ENCODE data around the gene CDKL4.
"Not testable (repeated sequence)": the region's sequence is repeated elsewhere in the genome, so short reads cannot be mapped to it uniquely, and the experiment has no call there.

CDKL4 gene

DNA sequence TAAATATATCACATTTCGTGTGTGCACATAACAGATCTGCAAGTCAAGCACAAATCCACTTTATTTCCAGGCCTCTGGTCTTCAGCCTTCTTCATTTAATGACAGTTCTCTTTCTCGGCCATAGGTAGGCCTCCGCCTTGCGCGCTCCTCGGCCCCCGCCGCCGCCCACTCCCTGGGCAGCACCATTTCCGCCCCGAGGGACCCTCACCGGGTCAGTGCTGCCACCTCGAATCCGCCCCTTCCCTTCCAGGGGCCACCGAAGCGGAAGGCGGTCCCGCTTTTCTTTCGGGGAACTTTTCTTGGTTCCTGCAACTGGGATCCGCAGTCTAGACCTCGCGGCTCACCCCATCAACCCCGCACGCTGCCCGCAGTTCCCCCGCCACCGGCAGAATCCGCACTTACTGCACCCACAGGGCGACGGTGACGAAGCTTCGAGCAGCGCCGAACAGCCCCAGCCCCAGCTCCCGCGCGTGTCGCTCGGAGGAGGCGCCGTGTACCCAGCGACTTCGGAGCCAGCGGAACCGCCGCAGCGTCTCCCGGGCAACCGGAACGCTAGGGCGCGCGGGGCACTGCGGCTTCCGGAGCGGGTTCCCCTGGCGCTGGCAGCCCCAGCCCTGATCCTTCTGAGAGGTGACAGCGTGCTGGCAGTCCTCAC lies at the start of gene CDKL4:
Gene CDKL4, minus strand, starts transcription at position 502 of the 655 bp plus-strand sequence.
- peak; percentile 26 for DNase-seq (ENCODE audit: low spot score)

GRCh38 chr2:39290433-39290832 lies 46.7 kb upstream of the CDKL4 start:
- no peak for DNase-seq (ENCODE audit: low spot score)

GRCh38 chr2:39289609-39290008 lies 45.8 kb upstream of the CDKL4 start:
- no peak for DNase-seq (ENCODE audit: low spot score)

DNA sequence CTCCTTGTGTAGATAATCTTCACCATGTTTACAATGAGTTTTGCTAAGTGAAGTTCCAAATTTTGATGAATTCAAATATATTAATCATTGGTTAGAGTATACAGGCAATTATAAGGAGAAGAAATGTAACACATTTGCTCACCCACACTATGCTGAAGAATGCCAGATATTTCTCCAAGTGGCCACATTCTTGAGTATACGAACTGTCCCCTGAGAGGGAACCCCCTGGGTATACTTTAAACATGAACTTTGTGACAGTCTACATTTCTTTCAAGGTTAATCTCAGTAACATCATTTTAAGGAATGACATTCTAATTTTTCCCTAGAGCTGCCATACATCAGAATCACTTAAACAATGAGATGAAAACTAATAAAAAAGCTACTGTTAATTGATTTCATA lies 39.8 kb upstream of the CDKL4 start:
- no peak for DNase-seq (ENCODE audit: low spot score)

GRCh38 chr2:39281391-39281790 lies 37.6 kb upstream of the CDKL4 start:
- no peak for DNase-seq (ENCODE audit: low spot score)

DNA sequence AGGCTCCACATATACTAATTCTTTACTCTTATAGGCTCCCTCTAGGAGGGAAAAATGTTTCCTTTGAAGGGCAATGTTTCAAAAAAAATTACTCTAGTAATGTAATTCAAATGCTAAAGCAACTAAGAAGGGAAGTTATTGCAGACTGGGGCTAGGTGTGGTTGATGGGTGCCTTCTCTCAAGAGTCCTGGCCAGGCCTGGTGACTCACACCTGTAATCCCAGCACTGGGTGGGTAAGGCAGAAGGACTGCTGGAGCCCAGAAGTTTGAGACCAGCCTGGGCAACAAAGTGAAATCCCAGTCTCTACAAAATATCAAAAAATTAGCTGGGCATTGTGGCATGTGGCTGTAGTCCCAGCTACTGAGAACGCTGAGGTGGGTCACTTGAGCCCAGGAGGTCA lies 31.2 kb upstream of the CDKL4 start:
- DNase-seq (ENCODE audit: low spot score), result no peak

- DNase-seq (ENCODE audit: low spot score), result no peak
Measured at GRCh38 chr2:39269941-39270340, 26.2 kb upstream of the CDKL4 start.

DNA sequence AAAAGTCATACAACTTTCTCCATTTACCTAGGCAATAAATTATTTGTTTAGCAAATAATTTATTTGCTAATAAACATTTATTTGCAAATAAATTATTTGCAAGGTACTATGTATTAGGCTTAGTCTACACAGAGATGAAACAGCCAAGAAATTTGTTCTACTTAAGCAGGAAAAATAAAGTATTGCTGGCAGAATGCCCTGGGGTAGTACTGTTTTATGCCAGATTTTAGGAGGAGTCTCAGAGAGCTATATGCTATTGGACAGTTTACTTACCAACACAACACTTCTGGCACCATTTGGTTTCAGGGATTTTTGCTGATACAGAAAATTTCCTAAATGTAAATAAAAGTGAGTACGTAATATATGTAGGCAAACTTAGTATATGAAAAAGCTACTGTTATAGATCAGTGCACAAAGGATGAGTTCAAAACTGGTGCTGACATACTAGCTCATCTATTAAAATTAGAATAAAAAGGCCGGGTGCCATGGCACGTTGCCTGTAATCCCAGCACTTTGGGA lies 23.2 kb upstream of the CDKL4 start:
- DNase-seq (ENCODE audit: low spot score), result no peak

DNA sequence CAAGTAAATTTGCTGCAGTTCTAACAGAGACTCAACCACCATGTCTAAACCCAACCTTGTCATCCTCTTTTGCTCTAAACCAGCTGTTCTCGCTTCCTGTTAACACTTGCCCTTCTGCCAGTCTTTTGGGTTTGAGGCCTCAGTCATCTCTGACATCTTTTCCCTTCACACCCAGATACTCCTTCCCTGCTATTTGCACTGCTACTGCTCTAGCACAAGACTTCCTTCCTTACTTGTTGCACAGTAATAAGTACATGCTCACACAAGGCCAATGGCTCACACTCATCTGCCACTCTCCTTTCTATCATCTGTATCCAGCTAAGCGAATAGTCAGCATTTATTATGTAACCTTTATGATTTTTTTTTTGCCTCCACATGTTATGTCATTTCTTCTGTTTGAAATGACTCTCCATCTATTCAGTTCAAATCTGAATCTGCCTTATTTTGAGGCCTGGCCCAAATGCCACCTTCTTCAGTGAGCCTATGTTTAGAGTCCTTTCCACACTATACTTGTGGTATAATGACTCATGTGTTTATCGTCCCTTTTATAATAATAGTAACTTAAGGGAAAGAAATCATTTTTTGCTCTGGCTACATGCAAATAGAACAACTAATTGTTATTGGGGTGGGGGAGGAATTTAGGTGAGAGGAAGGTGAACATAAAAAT lies 22.5 kb upstream of the CDKL4 start:
- DNase-seq (ENCODE audit: low spot score), result peak; percentile 12

DNA sequence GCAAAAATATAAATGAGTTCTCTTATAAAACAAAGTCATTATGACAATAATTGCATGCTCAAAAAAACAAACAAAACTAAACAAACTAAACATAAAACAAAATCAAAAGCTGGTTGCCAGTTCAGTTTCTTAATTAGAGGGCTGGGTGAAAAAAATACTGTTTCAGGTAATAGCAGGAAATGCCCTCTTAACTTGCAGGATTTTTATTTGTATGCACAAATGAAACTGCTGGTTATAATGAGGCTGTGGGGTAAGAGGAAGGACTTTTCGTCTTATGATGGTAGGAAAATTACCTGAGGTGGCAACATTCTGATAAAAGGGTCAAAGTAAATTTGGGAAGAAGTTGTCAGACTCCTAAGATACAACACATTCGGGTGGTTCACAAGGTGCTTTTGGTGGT lies 21.5 kb upstream of the CDKL4 start:
- no peak for DNase-seq (ENCODE audit: low spot score)

DNA sequence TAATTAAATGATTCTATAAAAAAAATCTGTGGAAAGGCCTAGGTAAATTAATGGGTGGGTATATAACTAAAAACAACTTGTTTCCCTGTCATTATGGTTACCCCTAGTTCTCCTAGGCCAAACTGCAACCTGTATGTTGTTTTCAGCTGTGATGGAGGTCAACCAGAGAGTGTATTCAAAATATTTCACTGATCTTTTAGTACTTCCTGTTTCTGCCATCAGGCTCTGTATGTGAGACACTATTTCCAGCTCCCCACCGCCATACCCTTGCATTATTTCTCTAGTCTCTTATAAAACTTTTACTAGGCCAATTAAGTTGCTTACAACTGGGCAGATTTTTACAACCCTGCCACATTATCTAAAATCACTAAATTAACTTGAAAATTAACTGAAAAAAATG lies 21.0 kb upstream of the CDKL4 start:
- DNase-seq (ENCODE audit: low spot score), result no peak

DNA sequence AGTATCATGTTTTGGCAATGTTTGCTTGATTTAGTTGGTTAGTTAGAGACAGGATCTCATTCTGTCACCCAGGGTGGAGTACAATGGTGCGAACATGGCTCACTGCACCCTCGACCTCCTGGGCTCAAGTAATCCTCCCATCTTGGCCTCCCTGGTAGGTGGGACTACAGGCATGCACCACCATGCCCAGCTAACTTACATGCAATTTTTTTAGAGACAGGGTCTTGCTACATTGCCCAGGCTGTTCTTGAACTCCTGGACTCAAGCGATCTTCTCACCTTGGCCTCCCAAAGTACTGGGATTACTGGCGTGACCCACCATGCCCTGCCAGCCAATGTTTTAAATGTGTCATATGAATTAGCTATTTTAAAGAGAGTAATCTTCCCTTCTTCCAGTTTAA lies 16.3 kb upstream of the CDKL4 start:
- no peak for DNase-seq (ENCODE audit: low spot score)

DNA sequence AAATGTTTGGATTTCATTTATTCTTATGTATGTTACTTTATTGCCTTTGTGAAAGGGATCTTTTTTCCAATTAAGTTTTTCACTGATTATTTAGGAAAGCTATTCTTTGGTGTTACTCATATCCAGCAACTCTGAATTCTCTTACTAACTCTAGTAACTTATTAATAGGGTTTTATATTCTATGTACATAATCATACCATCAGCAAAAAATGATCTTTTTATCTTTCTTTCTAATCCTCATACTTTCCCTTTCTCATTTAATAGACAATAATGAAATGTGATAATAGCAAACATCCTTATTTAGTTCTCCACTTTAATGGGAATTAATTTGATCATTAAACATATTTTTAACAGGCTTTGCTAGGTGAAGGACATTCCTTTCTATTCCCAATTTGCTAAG lies 12.3 kb upstream of the CDKL4 start:
- DNase-seq (ENCODE audit: low spot score), result no peak

DNA sequence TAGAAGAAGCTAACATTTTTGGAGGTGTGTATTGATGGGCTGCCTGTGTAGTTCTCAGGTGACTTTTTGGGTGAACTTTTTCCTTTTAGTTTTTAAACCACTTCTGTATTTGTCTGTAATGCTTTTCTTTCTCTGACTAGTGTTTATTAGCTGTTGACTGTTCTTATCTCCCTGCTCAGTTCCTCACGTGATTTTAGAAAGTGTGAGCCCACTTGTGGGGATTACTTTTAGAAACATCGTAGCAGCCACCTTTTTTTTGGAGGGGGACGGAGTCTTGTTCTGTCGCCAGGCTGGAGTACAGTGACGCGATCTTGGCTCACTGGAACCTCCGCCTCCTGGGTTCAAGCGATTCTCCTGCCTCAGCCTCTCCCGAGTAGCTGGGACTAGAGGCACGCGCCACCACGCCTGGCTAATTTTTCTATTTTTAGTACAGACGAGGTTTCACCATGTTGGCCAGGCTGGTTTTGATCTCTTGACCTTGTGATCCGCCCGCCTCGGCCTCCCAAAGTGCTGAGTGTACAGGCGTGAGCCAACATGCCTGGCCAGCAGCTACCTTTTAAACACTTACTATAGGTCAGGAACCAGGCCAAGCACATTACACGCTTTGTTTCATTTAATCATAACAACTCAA lies 9.2 kb upstream of the CDKL4 start:
- no peak for DNase-seq (ENCODE audit: low spot score)

- no peak for DNase-seq (ENCODE audit: low spot score)
Measured at GRCh38 chr2:39247512-39248043, 3.8 kb upstream of the CDKL4 start.

DNA sequence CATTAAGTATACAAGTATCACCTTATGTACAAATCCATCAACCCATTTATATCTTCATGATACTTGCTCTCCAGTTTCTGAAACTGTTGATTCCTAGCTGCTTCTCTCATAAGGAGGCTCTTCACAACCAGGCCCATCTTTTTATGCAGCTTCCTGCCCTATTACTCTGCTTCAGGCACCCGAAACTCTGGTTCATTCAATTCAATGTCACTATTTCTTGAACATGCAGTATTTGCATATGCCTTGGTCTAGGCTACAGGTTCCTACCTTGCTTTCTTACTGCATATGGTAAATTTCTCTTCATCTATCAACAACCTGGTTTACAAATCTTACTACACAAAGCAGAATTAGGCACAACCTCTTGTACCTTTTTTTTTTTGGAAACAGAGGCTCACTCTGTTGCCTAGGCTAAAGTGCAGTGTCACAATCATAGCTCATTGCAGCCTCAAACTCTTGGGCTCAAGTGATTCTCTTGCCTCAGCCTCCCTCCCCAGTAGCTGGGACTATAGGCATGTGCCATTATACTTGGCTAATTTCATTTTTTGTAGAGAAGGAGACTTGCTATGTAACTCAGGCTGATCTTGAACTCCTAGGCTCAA lies 2.7 kb upstream of the CDKL4 start:
- no peak for DNase-seq (ENCODE audit: low spot score)

DNA sequence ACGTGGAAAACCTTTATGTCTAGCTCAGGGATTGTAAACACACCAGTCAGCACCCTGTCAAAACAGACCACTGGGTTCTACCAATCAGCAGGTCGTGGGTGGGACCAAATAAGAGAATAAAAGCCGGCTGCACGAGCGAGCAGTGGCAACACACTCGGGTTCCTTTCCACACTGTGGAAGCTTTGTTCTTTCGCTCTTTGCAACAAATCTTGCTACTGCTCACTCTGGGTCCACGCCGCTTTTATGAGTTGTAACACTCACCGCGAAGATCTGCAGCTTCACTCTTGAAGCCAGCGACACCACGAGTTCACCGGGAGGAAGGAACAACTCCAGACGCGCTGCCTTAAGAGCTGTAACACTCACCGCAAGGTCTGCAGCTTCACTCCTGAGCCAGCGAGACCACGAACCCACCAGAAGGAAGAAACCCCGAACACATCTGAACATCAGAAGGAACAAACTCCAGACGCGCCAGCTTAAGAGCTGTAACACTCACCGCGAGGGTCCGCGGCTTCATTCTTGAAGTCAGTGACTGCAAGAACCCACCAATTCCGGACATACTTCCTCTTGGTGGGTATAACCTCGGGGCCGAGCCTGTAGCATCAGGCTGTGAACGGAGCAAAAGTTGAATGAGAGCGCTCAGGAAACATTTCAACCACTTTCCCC lies 1.3 kb upstream of the CDKL4 start:
- DNase-seq (ENCODE audit: low spot score), result peak; percentile 41

DNA sequence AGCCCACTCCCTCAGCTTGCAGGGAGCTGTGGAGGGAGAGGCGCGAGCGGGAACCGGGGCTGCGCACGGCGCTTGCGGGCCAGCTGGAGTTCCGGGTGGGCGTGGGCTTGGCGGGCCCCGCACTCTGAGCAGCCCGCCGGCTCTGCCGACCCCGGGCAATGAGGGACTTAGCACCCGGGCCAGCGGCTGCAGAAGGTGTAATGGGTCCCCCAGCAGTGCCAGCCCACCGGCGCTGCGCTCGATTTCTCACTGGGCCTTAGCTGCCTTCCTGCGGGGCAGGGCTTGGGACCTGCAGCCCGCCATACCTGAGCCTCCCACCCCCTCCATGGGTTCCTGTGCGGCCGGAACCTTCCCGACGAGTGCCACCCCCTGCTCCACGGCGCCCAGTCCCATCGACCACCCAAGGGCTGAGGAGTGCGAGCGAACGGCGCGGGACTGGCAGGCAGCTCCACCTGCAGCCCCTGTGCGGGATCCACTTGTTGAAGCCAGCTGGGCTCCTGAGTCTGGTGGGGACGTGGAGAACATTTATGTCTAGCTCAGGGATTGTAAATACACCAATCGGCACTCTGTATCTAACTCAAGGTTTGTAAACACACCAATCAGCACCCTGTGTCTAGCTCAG lies 582 bp upstream of the CDKL4 start:
- not testable (repeated sequence) for DNase-seq (ENCODE audit: low spot score)

- no peak for DNase-seq (ENCODE audit: low spot score)
Measured at GRCh38 chr2:39241588-39241987, 2.2 kb downstream of the CDKL4 start.

DNA sequence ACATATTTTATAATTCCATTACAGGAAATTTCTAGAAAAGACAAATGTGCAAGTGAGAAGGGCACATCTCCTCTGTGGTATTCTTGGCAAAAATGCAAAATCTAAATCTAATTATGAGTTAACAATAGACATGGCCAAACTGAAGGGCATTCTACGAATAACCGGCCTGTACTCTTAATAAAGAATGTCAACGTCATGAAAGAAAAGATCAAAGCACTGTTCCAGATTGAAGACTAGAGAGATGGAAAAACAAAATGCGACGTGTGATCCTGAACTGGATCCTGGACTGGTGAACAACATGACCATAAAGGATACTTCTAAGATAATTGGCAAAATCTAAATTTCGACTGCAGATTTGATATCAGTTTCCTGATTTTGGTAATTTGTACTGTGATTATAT lies 3.0 kb downstream of the CDKL4 start:
- no peak for DNase-seq (ENCODE audit: low spot score)

- no peak for DNase-seq (ENCODE audit: low spot score)
Measured at GRCh38 chr2:39234754-39235153, 9.0 kb downstream of the CDKL4 start.

DNA sequence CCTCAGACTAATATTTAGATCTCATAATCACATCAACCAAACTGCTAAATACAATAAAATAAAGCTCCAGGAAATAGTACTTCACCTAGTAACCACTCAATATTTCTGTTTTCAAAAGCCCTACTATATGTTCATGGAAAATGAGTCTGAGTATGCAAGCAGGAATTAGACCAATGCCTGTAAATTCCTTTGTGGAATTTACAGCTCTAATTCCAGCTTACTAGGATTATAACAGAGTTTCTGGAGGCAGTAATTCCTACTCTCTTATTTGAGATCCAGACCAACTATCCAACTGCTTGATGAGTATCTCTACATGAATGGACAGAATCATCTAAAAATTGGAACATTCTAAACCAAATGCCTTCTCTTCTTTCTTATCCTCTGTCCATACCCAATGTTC lies 11.6 kb downstream of the CDKL4 start:
- no peak for DNase-seq (ENCODE audit: low spot score)
